Effector memory CD8-positive, alpha-beta T cell (primary cell): ENCODE data around the gene KLF16.

ENCODE experiments used
- ATAC-seq: fragments of 150-1000 bp; cut with Tn5 transposase; replicated peaks from 2 replicates; pipeline ENCODE4 v1.10.0; 2021; ENCODE audit warnings: mild to moderate bottlenecking, moderate library complexity
- DNase-seq, 3 experiments: peaks; one replicate each; pipeline ENCODE4 v3.0.0; 2021
- H3K27ac Mint-ChIP-seq, 2 donors: one replicate each; pipeline ENCODE4 v1.8.0; 2022; ENCODE audit warnings: mild to moderate bottlenecking in 2 of 2, mixed read lengths in 2 of 2, moderate library complexity in 2 of 2
- H3K27me3 Mint-ChIP-seq, 2 donors: one replicate each; pipeline ENCODE4 v1.8.0; 2022; ENCODE audit warnings: mixed read lengths in 2 of 2
- H3K36me3 Mint-ChIP-seq: one replicate; pipeline ENCODE4 v1.8.0; 2022; ENCODE audit warnings: mild to moderate bottlenecking, moderate library complexity, mixed read lengths; ENCODE audit not compliant: insufficient read depth
- H3K4me1 Mint-ChIP-seq, 2 donors: one replicate each; pipeline ENCODE4 v1.8.0; 2022; ENCODE audit warnings: low read depth in 2 of 2, mixed read lengths in 2 of 2
- H3K4me3 Mint-ChIP-seq, 2 donors: one replicate each; pipeline ENCODE4 v1.8.0; 2022; ENCODE audit warnings: mild to moderate bottlenecking in 2 of 2, mixed read lengths in 2 of 2, moderate library complexity in 2 of 2
- H3K9me3 Mint-ChIP-seq, 2 donors: one replicate each; pipeline ENCODE4 v1.8.0; 2022; ENCODE audit warnings: mixed read lengths in 2 of 2

Gene KLF16

GRCh38 chr19:1853295-1854038 is 9.9 kb downstream of the KLF16 start:
- peak; percentile 83 to 89 (median 86) for DNase-seq
- Mint-ChIP-seq H3K4me1 (peaks cover 22 to 36% of the 10 kb centered on the region in 2 donors), H3K9me3 (no peaks in the 10 kb centered on the region)

GRCh38 chr19:1852581-1853128 is 10.7 kb downstream of the KLF16 start:
- Mint-ChIP-seq H3K36me3 (peaks cover 73% of the 10 kb centered on the region), H3K9me3 (no peaks in the 10 kb centered on the region), H3K4me1 (peaks cover 22 to 34% of the 10 kb centered on the region in 2 donors), H3K4me3 (peak overlapping the region in 1 of 2 donors; percentile 27), H3K27ac (peak overlapping the region; percentile 38 to 93), H3K27me3 (no peaks in the 10 kb centered on the region)
- ATAC-seq (no peak), DNase-seq (no peak)

More at GRCh38 chr19:1853295-1854038, 9.9 kb downstream of the KLF16 start:
- ATAC-seq, result peak; percentile 40
- Mint-ChIP-seq H3K36me3 (peaks cover 76% of the 10 kb centered on the region), H3K27ac (peak overlapping the region; percentile 60 to 93), H3K27me3 (no peaks in the 10 kb centered on the region), H3K4me3 (peak overlapping the region; percentile 68 to 70)

GRCh38 chr19:1851654-1852580 is 11.5 kb downstream of the KLF16 start:
- H3K4me3 Mint-ChIP-seq, result peak overlapping the region in 1 of 2 donors; percentile 27
- H3K27ac Mint-ChIP-seq, result peak overlapping the region; percentile 38 to 93
- no peak for ATAC-seq

GRCh38 chr19:1850809-1851653 is 12.3 kb downstream of the KLF16 start:
- ATAC-seq (no peak), DNase-seq (no peak)
- Mint-ChIP-seq H3K27ac (peak overlapping the region; percentile 60 to 88), H3K9me3 (no peaks in the 10 kb centered on the region), H3K4me3 (peak overlapping the region; percentile 44 to 50), H3K36me3 (peaks cover 74% of the 10 kb centered on the region), H3K27me3 (no peaks in the 10 kb centered on the region), H3K4me1 (peaks cover 31 to 42% of the 10 kb centered on the region in 2 donors)

More at GRCh38 chr19:1851654-1852580, 11.5 kb downstream of the KLF16 start:
- no peak for DNase-seq
- peaks cover 29 to 38% of the 10 kb centered on the region in 2 donors for H3K4me1 Mint-ChIP-seq
- no peaks in the 10 kb centered on the region for H3K9me3 Mint-ChIP-seq
- H3K27me3 Mint-ChIP-seq, result no peaks in the 10 kb centered on the region
- H3K36me3 Mint-ChIP-seq, result peaks cover 73% of the 10 kb centered on the region

- DNase-seq, result no peak
- no peaks in the 10 kb centered on the region for H3K9me3 Mint-ChIP-seq
- no peak for ATAC-seq
- H3K27ac Mint-ChIP-seq, result peak overlapping the region; percentile 22 to 88
- H3K27me3 Mint-ChIP-seq, result no peaks in the 10 kb centered on the region
- peaks cover 67% of the 10 kb centered on the region for H3K36me3 Mint-ChIP-seq
- H3K4me1 Mint-ChIP-seq, result peaks cover 33 to 38% of the 10 kb centered on the region in 2 donors
- H3K4me3 Mint-ChIP-seq, result peak overlapping the region; percentile 41 to 50
These were observed 13.4 kb downstream of the KLF16 start for GRCh38 chr19:1849886-1850398.

GRCh38 chr19:1849132-1849474 is 14.3 kb downstream of the KLF16 start:
- H3K4me3 Mint-ChIP-seq, result peak overlapping the region in 1 of 2 donors; percentile 70
- DNase-seq, result no peak
- ATAC-seq, result no peak
- H3K27me3 Mint-ChIP-seq, result no peaks in the 10 kb centered on the region
- no peaks in the 10 kb centered on the region for H3K9me3 Mint-ChIP-seq
- peak overlapping the region; percentile 89 to 92 for H3K27ac Mint-ChIP-seq
- peaks cover 70% of the 10 kb centered on the region for H3K36me3 Mint-ChIP-seq
- peaks cover 32 to 42% of the 10 kb centered on the region in 2 donors for H3K4me1 Mint-ChIP-seq

- Mint-ChIP-seq H3K9me3 (no peaks in the 10 kb centered on the region), H3K27me3 (no peaks in the 10 kb centered on the region), H3K4me1 (peaks cover 35 to 47% of the 10 kb centered on the region in 2 donors), H3K36me3 (peaks cover 74% of the 10 kb centered on the region), H3K27ac (peak within 1 kb of the TSS; percentile 89 to 92), H3K4me3 (peak within 1 kb of the TSS; percentile 84 to 85)
- DNase-seq (peak; percentile 98 to 99 (median 99)), ATAC-seq (peak; percentile 79)
These were observed 14.8 kb downstream of the KLF16 start, which contains the start of gene REXO1 for GRCh38 chr19:1848399-1849131. Gene REXO1 (minus strand): TSS chr19:1848483. CDS start chr19:1848358, 125 bp downstream.

- DNase-seq (no peak), ATAC-seq (peak; percentile 18)
- Mint-ChIP-seq H3K36me3 (peaks cover 70% of the 10 kb centered on the region), H3K4me1 (peaks cover 28 to 42% of the 10 kb centered on the region in 2 donors), H3K9me3 (no peaks in the 10 kb centered on the region), H3K27ac (peak overlapping the region; percentile 89 to 92), H3K4me3 (peak overlapping the region; percentile 84 to 85), H3K27me3 (no peaks in the 10 kb centered on the region)
These were observed 15.5 kb downstream of the KLF16 start for GRCh38 chr19:1847684-1848398.

GRCh38 chr19:1847348-1847683 is 16.1 kb downstream of the KLF16 start:
- DNase-seq, result no peak
- H3K27me3 Mint-ChIP-seq, result no peaks in the 10 kb centered on the region
- H3K4me3 Mint-ChIP-seq, result peak overlapping the region; percentile 84 to 85
- peaks cover 28 to 43% of the 10 kb centered on the region in 2 donors for H3K4me1 Mint-ChIP-seq
- no peaks in the 10 kb centered on the region for H3K9me3 Mint-ChIP-seq
- no peak for ATAC-seq
- H3K27ac Mint-ChIP-seq, result peak overlapping the region; percentile 89 to 92
- peaks cover 68% of the 10 kb centered on the region for H3K36me3 Mint-ChIP-seq

GRCh38 chr19:1846517-1847204 is 16.7 kb downstream of the KLF16 start:
- Mint-ChIP-seq H3K4me3 (peak overlapping the region; percentile 84 to 85), H3K9me3 (no peaks in the 10 kb centered on the region), H3K4me1 (peaks cover 35 to 47% of the 10 kb centered on the region in 2 donors), H3K36me3 (peaks cover 71% of the 10 kb centered on the region), H3K27ac (peak overlapping the region; percentile 89 to 92), H3K27me3 (no peaks in the 10 kb centered on the region)
- DNase-seq, result no peak
- ATAC-seq, result no peak

GRCh38 chr19:1845642-1846041 is 17.7 kb downstream of the KLF16 start:
- no peak for DNase-seq
- H3K27me3 Mint-ChIP-seq, result no peaks in the 10 kb centered on the region
- H3K4me1 Mint-ChIP-seq, result peaks cover 42 to 48% of the 10 kb centered on the region in 2 donors
- H3K4me3 Mint-ChIP-seq, result peak overlapping the region; percentile 74 to 84
- no peaks in the 10 kb centered on the region for H3K9me3 Mint-ChIP-seq
- peak overlapping the region in 1 of 2 donors; percentile 92 for H3K27ac Mint-ChIP-seq
- ATAC-seq, result no peak
- peaks cover 67% of the 10 kb centered on the region for H3K36me3 Mint-ChIP-seq
